Gastrocnemius medialis (tissue), 4 donors: ENCODE results near the gene ABCD4. TPM values are rescaled to one million over a fixed set of nuclear protein-coding genes. Genes with fewer than 3 reads are reported as not detected.
"Not testable (repeated sequence)": the region's sequence is repeated elsewhere in the genome, so short reads cannot be mapped to it uniquely, and the experiment has no call there.

Experiments used
- ATAC-seq, 2 donors: fragments of 150-250 bp; one replicate each; pipeline ENCODE4 v1.9.1; 2016
- DNase-seq, 2 donors: peaks; one replicate each; pipeline ENCODE4 v3.0.0-alpha.2; 2019
- H3K27ac ChIP-seq, 4 donors: fragments of 200-600 bp; sonication (generic); 1 replicate in 1 of 4; 2 replicates in 3 of 4; pipeline ENCODE4 v1.5.1; 2016 to 2018; ENCODE audit warnings: mild to moderate bottlenecking in 2 of 4, moderate library complexity in 1 of 4
- H3K27me3 ChIP-seq, 3 donors: fragments of 200-600 bp; sonication (generic) in 2 of 3; 1 replicate in 1 of 3; 2 replicates in 2 of 3; pipeline versions ENCODE4 v1.5.1 to v1.6.0; 2016 to 2019; ENCODE audit warnings: mild to moderate bottlenecking in 1 of 3, moderate library complexity in 1 of 3
- H3K36me3 ChIP-seq, 2 donors: fragments of 200-600 bp; sonication (generic) in 1 of 2; one replicate each; pipeline ENCODE4 v1.5.1; 2017 to 2018
- H3K4me1 ChIP-seq, 2 donors: fragments of 200-600 bp; sonication (generic) in 1 of 2; one replicate each; pipeline ENCODE4 v1.5.1; 2016 to 2017; ENCODE audit warnings: mild to moderate bottlenecking in 2 of 2
- H3K4me3 ChIP-seq, 4 donors: fragments of 200-600 bp; sonication (generic) in 3 of 4; 1 replicate in 1 of 4; 2 replicates in 3 of 4; pipeline ENCODE4 v1.5.1; 2016 to 2019; ENCODE audit warnings: mild to moderate bottlenecking in 2 of 4
- H3K9me3 ChIP-seq, 3 donors: fragments of 200-600 bp; sonication (generic) in 2 of 3; 1 replicate in 1 of 3; 2 replicates in 2 of 3; pipeline ENCODE4 v1.5.1; 2016 to 2019
- POLR2A ChIP-seq, 2 donors: fragments of 450-650 bp; IDR thresholded peaks; one replicate each; pipeline ENCODE4 v1.6.1; 2017; ENCODE audit warnings: antibody characterized with exemption in 2 of 2, mild to moderate bottlenecking in 2 of 2, moderate library complexity in 2 of 2
- in situ Hi-C, 4 donors: fragments of 200-750 bp; cut with MboI; loops; one replicate each; pipeline versions ENCODE4 v1.15.0 to v1.8.0; 2017; ENCODE audit warnings: low sequenced_read_pairs in 4 of 4
- intact Hi-C: fragments of 100-400 bp; cut with DNase I; formaldehyde crosslinking; loops from one replicate; pipeline ENCODE4 v1.15.1; 2023; ENCODE audit warnings: low total_unique reads
- total RNA-seq, 4 donors: library from RNA; depleted of rRNA; stranded (reverse); fragments of >200 nt; gene quantifications; one replicate each; pipeline versions ENCODE4 v1.1.0 to v1.2.3, GENCODE V29; 2016
- TF ChIP-seq, protein P1 (sequence below), 5 experiments: fragments of 450-650 bp in 3 of 5; fragments of 200-600 bp in 2 of 5; sonication (generic) in 2 of 5; IDR thresholded peaks in 4 of 5; conservative IDR thresholded peaks in 1 of 5; 1 replicate in 4 of 5; 2 replicates in 1 of 5; pipeline ENCODE4 v1.5.1; 2016 to 2019; ENCODE audit warnings: antibody characterized with exemption in 5 of 5, mild to moderate bottlenecking in 3 of 5, moderate library complexity in 3 of 5

ABCD4 gene
- total RNA-seq, 4 donors from 2014 or later, result 9.1 to 20.0 (median 11.5) TPM

DNA sequence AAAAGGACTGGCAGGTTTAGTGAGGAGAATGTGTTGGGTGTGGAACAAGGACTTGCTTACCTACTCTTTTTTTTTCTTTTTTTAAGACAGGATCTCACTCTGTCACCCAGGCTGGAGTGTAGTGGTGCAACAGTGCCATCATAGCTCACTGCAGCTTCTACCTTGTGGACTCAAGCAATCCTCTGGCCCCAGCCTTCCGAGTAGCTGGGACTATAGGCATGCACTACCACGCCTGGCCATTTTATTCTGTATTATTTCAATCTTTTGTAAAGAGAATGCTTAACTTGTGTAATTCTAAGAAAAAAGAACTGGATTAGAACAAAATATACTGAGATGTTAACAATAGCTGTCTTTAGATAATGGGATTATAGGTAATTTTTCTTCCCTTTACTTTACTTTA lies 43.6 kb upstream of the ABCD4 start:
- Histone ChIP-seq H3K27me3 (peaks cover 0 to 8% (median 0%) of the 10 kb centered on the region in 3 donors), H3K36me3 (no peaks in the 10 kb centered on the region)
- no peak for ATAC-seq

DNA sequence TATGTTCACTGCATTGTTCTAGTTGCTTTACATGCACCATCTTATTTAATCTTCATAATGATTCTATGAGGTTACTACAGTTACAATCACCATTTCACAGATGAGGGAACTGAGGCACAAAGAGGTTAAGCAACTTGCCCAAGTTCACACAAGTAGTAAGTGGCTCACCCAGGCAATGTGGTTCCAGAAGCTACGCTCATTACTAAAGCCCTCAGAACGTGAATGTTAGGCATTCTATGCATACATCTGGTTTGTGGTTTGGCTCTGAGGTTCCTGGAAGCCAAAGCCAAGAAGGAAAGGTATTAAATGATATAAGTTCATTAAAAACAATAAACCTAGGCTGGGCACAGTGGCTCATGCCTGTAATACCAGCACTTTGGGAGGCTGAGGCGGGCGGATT lies 31.2 kb upstream of the ABCD4 start:
- H3K9me3 ChIP-seq, result no peaks in the 10 kb centered on the region
- DNase-seq (no peak), ATAC-seq (no peak)
- H3K4me1 ChIP-seq, result no peaks in the 10 kb centered on the region
- H3K36me3 ChIP-seq, result no peaks in the 10 kb centered on the region
- in situ Hi-C loops, result no loop called here
- no peaks in the 10 kb centered on the region for H3K27me3 ChIP-seq
- H3K27ac ChIP-seq, result no peak overlapping the region
- TF ChIP-seq POLR2A (IDR thresholded peaks at IDR 0.05), result no peak
- TF ChIP-seq, protein P1, sequence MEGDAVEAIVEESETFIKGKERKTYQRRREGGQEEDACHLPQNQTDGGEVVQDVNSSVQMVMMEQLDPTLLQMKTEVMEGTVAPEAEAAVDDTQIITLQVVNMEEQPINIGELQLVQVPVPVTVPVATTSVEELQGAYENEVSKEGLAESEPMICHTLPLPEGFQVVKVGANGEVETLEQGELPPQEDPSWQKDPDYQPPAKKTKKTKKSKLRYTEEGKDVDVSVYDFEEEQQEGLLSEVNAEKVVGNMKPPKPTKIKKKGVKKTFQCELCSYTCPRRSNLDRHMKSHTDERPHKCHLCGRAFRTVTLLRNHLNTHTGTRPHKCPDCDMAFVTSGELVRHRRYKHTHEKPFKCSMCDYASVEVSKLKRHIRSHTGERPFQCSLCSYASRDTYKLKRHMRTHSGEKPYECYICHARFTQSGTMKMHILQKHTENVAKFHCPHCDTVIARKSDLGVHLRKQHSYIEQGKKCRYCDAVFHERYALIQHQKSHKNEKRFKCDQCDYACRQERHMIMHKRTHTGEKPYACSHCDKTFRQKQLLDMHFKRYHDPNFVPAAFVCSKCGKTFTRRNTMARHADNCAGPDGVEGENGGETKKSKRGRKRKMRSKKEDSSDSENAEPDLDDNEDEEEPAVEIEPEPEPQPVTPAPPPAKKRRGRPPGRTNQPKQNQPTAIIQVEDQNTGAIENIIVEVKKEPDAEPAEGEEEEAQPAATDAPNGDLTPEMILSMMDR (IDR thresholded peaks at IDR 0.05 in 4 of 5, conservative IDR thresholded peaks at IDR 0.05 in 1 of 5), result no peak
- no peak overlapping the region for H3K4me3 ChIP-seq
- intact Hi-C loops, result no loop called here

More for the DNA sequence above, 43.6 kb upstream of the ABCD4 start:
- intact Hi-C loops, result no loop called here
- in situ Hi-C loops, result no loop called here
- no peak for DNase-seq
- Histone ChIP-seq H3K27ac (no peak overlapping the region), H3K4me1 (no peaks in the 10 kb centered on the region), H3K4me3 (no peak overlapping the region), H3K9me3 (no peaks in the 10 kb centered on the region)
- TF ChIP-seq, protein P1 (IDR thresholded peaks at IDR 0.05 in 4 of 5, conservative IDR thresholded peaks at IDR 0.05 in 1 of 5), result no peak
- no peak for TF ChIP-seq POLR2A (IDR thresholded peaks at IDR 0.05)

DNA sequence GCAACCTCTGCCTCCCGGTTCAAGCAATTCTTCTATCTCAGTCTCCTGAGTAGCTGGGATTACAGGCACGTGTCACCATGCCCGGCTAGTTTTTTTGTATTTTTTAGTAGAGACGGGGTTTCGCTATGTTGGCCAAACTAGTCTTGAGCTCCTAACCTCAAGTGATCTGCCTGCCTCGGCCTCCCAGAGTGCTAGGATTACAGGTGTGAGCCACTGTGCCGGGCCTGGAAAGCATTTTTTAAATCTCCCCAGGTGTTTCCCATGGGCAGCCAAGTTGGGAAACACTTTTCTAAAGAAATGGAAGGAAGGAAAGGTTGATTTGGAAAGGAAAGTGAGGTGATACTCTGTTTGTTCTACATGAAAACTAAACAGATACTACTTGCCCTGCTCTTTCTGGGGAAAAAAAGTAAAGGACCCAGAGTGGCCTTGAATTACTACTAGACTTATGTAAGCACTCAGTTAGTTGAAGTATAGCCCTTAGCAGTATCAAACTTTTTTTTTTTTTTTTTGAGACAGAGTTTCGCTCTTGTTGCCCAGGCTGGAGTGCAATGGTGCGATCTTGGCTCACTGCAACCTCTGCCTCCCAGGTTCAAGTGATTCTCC lies 27.3 kb upstream of the ABCD4 start:
- H3K4me1 ChIP-seq, H3K27me3 ChIP-seq, ATAC-seq, H3K4me3 ChIP-seq, H3K27ac ChIP-seq, in situ Hi-C loops, intact Hi-C loops, H3K36me3 ChIP-seq, DNase-seq, H3K9me3 ChIP-seq: not testable (repeated sequence)

DNA sequence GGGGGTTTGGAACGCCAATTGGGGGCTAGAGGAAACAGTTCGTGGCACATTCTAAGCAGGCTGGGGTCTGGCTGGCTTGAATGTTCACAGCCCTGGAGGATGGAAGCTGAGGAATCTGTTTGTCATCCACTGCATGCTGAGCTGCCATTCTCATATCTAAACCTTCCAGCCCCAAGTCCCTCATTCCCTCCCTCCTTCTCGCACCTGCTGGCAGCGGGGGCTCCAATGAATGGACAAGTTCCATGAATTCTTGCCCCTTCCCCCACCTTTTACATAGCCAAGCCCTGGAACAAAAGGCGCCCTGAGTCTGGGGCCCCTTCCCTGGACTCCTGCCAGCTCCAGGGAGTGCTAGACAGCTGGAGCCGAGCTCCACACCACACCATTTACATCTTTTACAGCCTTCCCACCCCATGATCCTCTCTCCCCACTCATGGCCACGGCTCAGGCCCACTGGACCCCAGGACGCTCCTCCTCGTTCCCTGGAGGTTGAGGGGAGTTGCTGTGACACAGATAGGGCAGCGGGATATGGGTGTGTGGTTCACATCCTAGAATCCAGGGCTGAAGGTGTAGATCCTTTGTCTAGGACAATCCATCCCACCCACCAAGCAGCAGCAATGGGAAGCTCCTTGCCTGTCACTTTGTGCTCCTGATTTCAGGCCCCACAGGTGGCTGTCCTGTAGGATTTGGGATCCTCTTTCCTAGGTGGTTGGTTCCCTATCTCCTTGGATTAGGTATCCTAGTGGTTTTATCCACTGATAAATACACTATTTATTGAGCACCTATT lies 23.8 kb upstream of the ABCD4 start:
- TF ChIP-seq, protein P1 (IDR thresholded peaks at IDR 0.05 in 4 of 5, conservative IDR thresholded peaks at IDR 0.05 in 1 of 5), result no peak
- TF ChIP-seq POLR2A (IDR thresholded peaks at IDR 0.05), result no peak
- Histone ChIP-seq H3K4me3 (no peak overlapping the region), H3K9me3 (no peaks in the 10 kb centered on the region), H3K27me3 (no peaks in the 10 kb centered on the region), H3K27ac (no peak overlapping the region), H3K36me3 (no peaks in the 10 kb centered on the region), H3K4me1 (no peaks in the 10 kb centered on the region)
- no peak for ATAC-seq
- intact Hi-C loops (no loop called here), in situ Hi-C loops (no loop called here)
- no peak for DNase-seq

DNA sequence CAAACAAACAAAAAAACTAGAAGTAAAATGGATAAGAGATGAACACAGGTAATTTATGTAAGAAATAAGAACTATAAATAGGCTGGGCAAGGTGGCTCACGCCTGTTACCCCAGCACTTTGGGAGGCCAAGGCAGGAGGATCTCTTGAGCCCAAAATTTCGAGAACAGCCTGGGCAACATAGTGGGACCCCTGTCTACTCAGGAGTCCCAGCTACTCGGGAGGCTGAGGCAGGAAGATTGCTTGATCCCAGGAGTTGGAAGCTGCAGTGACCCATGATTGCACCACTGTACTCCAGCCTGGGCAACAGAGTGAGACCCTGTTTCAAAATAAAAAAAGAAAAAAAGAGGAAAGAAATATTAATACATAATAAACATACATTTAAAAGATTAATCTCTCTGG lies 22.7 kb upstream of the ABCD4 start:
- Histone ChIP-seq H3K27ac (no peak overlapping the region), H3K27me3 (no peaks in the 10 kb centered on the region), H3K36me3 (no peaks in the 10 kb centered on the region), H3K9me3 (no peaks in the 10 kb centered on the region), H3K4me1 (no peaks in the 10 kb centered on the region), H3K4me3 (no peak overlapping the region)
- DNase-seq (no peak), ATAC-seq (no peak)
- in situ Hi-C loops, result no loop called here
- intact Hi-C loops, result no loop called here
- TF ChIP-seq, protein P1 (IDR thresholded peaks at IDR 0.05 in 4 of 5, conservative IDR thresholded peaks at IDR 0.05 in 1 of 5), result no peak
- no peak for TF ChIP-seq POLR2A (IDR thresholded peaks at IDR 0.05)
